ENCODE data around the gene FANCI.

FANCI gene

DNA sequence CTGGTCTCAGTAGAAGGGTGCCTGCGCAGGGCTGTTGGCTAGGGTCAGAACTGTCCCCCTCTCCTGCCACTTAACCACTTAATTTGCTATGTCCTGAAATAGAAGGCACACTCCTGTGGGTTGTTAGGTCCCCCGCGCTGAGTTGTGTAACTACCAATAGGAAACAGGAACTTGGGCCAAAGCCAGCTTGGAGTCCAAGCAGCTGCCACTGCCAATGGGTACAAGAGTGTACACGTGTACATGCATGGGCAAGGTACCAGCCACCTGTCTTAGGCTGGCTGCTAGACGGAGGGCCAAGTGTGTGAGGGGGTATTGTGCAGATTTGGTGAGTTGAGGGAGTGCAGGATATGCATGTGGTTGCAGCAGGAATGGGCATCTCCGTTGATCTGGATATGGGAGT is 120.6 kb downstream of the FANCI start:
- peaks cover 9% of the 10 kb centered on the region for H3K9me3 ChIP-seq
- H3K27me3 ChIP-seq, result peaks cover 100% of the 10 kb centered on the region
- H3K4me3 ChIP-seq, result no peak overlapping the region

DNA sequence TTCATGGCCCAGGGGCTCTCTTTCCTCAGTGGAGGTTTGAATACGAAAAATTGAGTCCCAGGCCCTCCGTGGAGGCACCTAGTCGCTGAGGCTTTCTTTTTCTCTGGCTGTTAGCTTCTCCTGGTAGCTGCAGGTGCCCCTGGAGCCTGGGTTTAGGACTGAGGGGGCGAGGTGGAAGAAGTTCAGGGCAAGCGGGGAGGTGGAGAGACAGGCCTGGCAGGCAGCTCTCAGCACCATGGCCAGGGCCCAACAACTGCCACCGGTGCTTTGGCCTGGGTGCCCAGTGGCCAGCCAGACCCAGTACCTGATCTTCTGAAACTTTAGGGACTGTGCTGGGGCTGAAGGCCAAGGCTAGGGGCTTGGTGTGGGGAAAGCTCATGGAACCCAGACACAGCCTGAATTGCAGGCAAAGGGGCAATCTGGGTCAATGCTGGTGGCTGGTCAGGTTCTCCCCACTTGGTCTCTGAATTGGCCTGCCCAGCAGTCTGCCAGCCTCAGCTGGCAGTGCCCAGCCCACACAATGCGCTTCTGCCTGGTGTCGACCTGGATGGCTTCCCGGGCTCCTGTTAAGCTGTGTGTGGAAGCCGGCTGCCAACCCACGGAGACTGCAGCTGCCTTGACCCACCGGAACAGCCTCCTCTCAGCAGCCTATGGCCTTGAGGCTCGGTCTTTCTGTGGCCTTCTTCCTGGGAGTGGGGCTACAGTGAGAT is 121.1 kb downstream of the FANCI start:
- Histone ChIP-seq H3K9ac (no peak overlapping the region), H3K27me3 (peaks cover 100% of the 10 kb centered on the region), H4K20me1 (peaks cover 89% of the 10 kb centered on the region), H3K9me3 (peaks cover 9% of the 10 kb centered on the region), H3K27ac (no peak overlapping the region), H3K36me3 (no peaks in the 10 kb centered on the region), H3K4me3 (no peak overlapping the region), H3K4me1 (no peaks in the 10 kb centered on the region), H3K4me2 (no peak overlapping the region)
- no peak for TF ChIP-seq Cebpa-rat (IDR thresholded peaks at IDR 0.05)

More for the DNA sequence above, 120.6 kb downstream of the FANCI start:
- H3K36me3 ChIP-seq, result no peaks in the 10 kb centered on the region
- H4K20me1 ChIP-seq, result peaks cover 89% of the 10 kb centered on the region
- H3K9ac ChIP-seq, result no peak overlapping the region
- H3K4me2 ChIP-seq, result no peak overlapping the region
- no peaks in the 10 kb centered on the region; the same call in 1 of the 2 replicates for H3K4me1 ChIP-seq
- H3K27ac ChIP-seq, result no peak overlapping the region
- no peak for TF ChIP-seq Cebpa-rat (IDR thresholded peaks at IDR 0.05)

DNA sequence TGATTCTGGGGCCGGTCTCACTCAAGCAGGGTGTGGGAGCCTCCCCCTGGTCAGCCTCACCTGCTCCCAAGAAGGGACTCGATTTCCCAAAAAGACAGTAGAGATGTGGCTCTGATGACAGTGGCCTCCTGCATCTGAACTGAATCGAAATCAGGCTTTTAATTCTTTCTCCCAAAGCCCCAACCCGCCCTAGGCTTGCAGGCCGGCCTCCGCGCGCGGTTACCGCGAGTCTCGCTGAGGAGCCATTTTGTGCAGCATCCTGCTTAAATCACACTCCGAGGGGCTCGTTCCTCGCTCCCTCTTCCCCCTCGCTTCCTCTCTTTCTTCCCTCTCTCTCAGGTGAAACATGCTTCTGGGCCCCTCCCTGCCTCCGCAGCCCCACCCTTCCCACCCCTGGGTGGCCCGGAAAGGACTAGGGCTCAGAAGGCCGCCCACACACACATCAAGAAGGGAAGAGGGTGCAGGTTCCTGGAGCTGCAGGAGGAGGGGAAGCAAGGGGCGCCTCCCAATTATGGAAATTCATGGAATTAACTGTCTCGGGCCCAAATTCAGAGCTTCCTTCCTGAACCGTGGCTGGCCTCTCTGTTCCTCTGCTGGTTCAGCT is 121.8 kb downstream of the FANCI start:
- H3K36me3 ChIP-seq, result no peaks in the 10 kb centered on the region
- H3K4me1 ChIP-seq, result no peaks in the 10 kb centered on the region
- H4K20me1 ChIP-seq, result peaks cover 89% of the 10 kb centered on the region
- H3K9me3 ChIP-seq, result peaks cover 13% of the 10 kb centered on the region
- no peak overlapping the region for H3K9ac ChIP-seq
- no peak overlapping the region for H3K4me3 ChIP-seq
- H3K27me3 ChIP-seq, result peaks cover 100% of the 10 kb centered on the region
- H3K27ac ChIP-seq, result no peak overlapping the region
- TF ChIP-seq Cebpa-rat (IDR thresholded peaks at IDR 0.05), result no peak
- no peak overlapping the region for H3K4me2 ChIP-seq
